Endothelial cell of umbilical vein (primary cell): Measurements from ENCODE around the gene KRCC1. TPM values are rescaled to one million over a fixed set of nuclear protein-coding genes. Genes with fewer than 3 reads are reported as not detected.

Source experiments
- BruUV-seq: library from RNA; stranded (reverse); fragments of 400-500 nt; replicated peaks from 2 replicates; lab custom pipeline; 2021; lab: Mats Ljungman, UMichigan
- CTCF ChIA-PET: fragments of 300-600, 350-600 bp; sonication (Branson Sonifier 250); formaldehyde crosslinking; loops from one replicate; lab custom pipeline; 2021; ENCODE audit warnings: antibody characterized with exemption, inconsistent platforms; lab: Charles Lee
- POLR2A ChIA-PET: fragments of 300-600, 350-600 bp; sonication (Branson Sonifier 250); formaldehyde crosslinking; loops from one replicate; lab custom pipeline; 2021; ENCODE audit warnings: antibody characterized with exemption, inconsistent platforms; lab: Charles Lee
- DNase-seq: peaks from one replicate; pipeline ENCODE4 v3.0.0-alpha.2; 2011; ENCODE audit warnings: low read depth, low spot score
- FAIRE-seq: peaks from 2 replicates; lab custom pipeline; 2011; peaks lifted over from hg19 to GRCh38; lab: Jason Lieb, UNC
- H2AFZ ChIP-seq: 2 replicates; pipeline ENCODE4 v1.6.0; 2012; ENCODE audit warnings: low read depth, low read length, control low read depth, inconsistent platforms
- H3K27ac ChIP-seq: 2 replicates; pipeline ENCODE4 v1.5.1; 2011; ENCODE audit warnings: low read depth, mild to moderate bottlenecking, control low read depth, low read length, moderate library complexity; ENCODE audit not compliant: insufficient read depth
- H3K27me3 ChIP-seq, 2 experiments: 2 replicates each; pipeline versions ENCODE4 v1.6.0 to v1.6.1; 2011; ENCODE audit warnings: low read length in 2 of 2, mixed read lengths in 1 of 2; ENCODE audit not compliant: control insufficient read depth in 2 of 2, insufficient read depth in 2 of 2
- H3K36me3 ChIP-seq, 2 experiments: 2 replicates in 1 of 2; 3 replicates in 1 of 2; pipeline ENCODE4 v1.5.1; 2011; ENCODE audit warnings: low read length in 2 of 2, mild to moderate bottlenecking in 1 of 2, moderate library complexity in 1 of 2; ENCODE audit not compliant: control insufficient read depth in 2 of 2, insufficient read depth in 2 of 2; ENCODE audit errors: extremely low read depth in 1 of 2
- H3K4me1 ChIP-seq: 3 replicates; pipeline ENCODE4 v1.5.1; 2011; ENCODE audit warnings: mild to moderate bottlenecking, low read length; ENCODE audit not compliant: control insufficient read depth, insufficient read depth; ENCODE audit errors: extremely low read depth
- H3K4me2 ChIP-seq: 2 replicates; pipeline ENCODE4 v1.6.1; 2011; ENCODE audit warnings: low read length, control low read depth, mixed read lengths; ENCODE audit not compliant: insufficient read depth
- H3K4me3 ChIP-seq, 3 experiments: fragments of 200-600 bp in 1 of 3; sonication (generic), shearing (Covaris generic) in 1 of 3; replicated peaks in 1 of 3; 2 replicates each; pipeline ENCODE4 v1.5.1; 2011 to 2016; ENCODE audit warnings: control low read depth in 3 of 3, low read length in 3 of 3, mild to moderate bottlenecking in 2 of 3, inconsistent platforms in 1 of 3, low read depth in 1 of 3, moderate library complexity in 1 of 3; ENCODE audit not compliant: insufficient read depth in 1 of 3
- H3K79me2 ChIP-seq: 2 replicates; pipeline ENCODE4 v1.6.0; 2012; ENCODE audit warnings: low read length, inconsistent platforms; ENCODE audit not compliant: control insufficient read depth, insufficient read depth
- H3K9ac ChIP-seq: replicated peaks from 2 replicates; pipeline ENCODE3; 2011; ENCODE audit warnings: low read length, control low read depth; ENCODE audit not compliant: insufficient read depth; ENCODE audit errors: extremely low read depth
- H3K9me1 ChIP-seq: replicated peaks from 3 replicates; pipeline ENCODE4 v1.6.0; 2011; ENCODE audit warnings: mild to moderate bottlenecking, low read length; ENCODE audit not compliant: control insufficient read depth, insufficient read depth; ENCODE audit errors: extremely low read depth
- H3K9me3 ChIP-seq: replicated peaks from 2 replicates; pipeline ENCODE4 v1.5.1; 2012; ENCODE audit warnings: low read length, inconsistent platforms; ENCODE audit not compliant: control insufficient read depth, insufficient read depth
- H4K20me1 ChIP-seq: replicated peaks from 2 replicates; pipeline ENCODE3; 2011; ENCODE audit warnings: mild to moderate bottlenecking, low read length; ENCODE audit not compliant: control insufficient read depth, insufficient read depth; ENCODE audit errors: extremely low read depth
- CTCF ChIP-seq, 2 donors: IDR thresholded peaks; 1 replicate in 1 of 2; 2 replicates in 1 of 2; pipeline ENCODE4 v1.5.1; 2011; ENCODE audit warnings: low read length in 2 of 2, mild to moderate bottlenecking in 2 of 2, moderate library complexity in 2 of 2, control low read depth in 1 of 2, inconsistent platforms in 1 of 2, low read depth in 1 of 2; ENCODE audit not compliant: insufficient read depth in 1 of 2; ENCODE audit errors: extremely low read depth in 1 of 2
- EZH2 ChIP-seq: IDR thresholded peaks from 2 replicates; pipeline ENCODE4 v1.6.1; 2012; ENCODE audit warnings: borderline replicate concordance, low read depth, mild to moderate bottlenecking, moderate library complexity, low read length, inconsistent platforms; ENCODE audit not compliant: severe bottlenecking
- FOS ChIP-seq: IDR thresholded peaks from 2 replicates; pipeline ENCODE4 v1.6.1; 2011; ENCODE audit warnings: mild to moderate bottlenecking, low read length, moderate library complexity, borderline replicate concordance; ENCODE audit not compliant: insufficient read depth
- GATA2 ChIP-seq: IDR thresholded peaks from 2 replicates; pipeline ENCODE4 v1.7.0; 2011; ENCODE audit warnings: low read depth, mild to moderate bottlenecking, moderate library complexity, mixed read lengths, low read length; ENCODE audit not compliant: insufficient read length, insufficient read depth
- JUN ChIP-seq: IDR thresholded peaks from 2 replicates; pipeline ENCODE4 v1.6.1; 2011; ENCODE audit warnings: borderline replicate concordance, low read depth; ENCODE audit not compliant: insufficient read length, insufficient read depth
- MAX ChIP-seq: IDR thresholded peaks from 2 replicates; pipeline ENCODE4 v1.6.1; 2011; ENCODE audit not compliant: insufficient read depth, insufficient read length
- MYC ChIP-seq: IDR thresholded peaks from one replicate; pipeline ENCODE4 v1.6.1; 2011; ENCODE audit warnings: mild to moderate bottlenecking, low read depth, low read length
- POLR2A ChIP-seq: IDR thresholded peaks from 2 replicates; pipeline ENCODE4 v1.6.1; 2012; ENCODE audit warnings: low read depth, mild to moderate bottlenecking, control low read depth, low read length
- POLR2AphosphoS5 ChIP-seq: IDR thresholded peaks from 2 replicates; pipeline ENCODE4 v1.6.1; 2012; ENCODE audit warnings: low read depth, mild to moderate bottlenecking, control low read depth, low read length, moderate library complexity; ENCODE audit not compliant: insufficient read depth
- dilution Hi-C: fragments of 300-500 bp; cut with MboI; formaldehyde crosslinking; loops from one replicate; pipeline ENCODE4 v1.15.0; 2019; ENCODE audit warnings: low sequenced_read_pairs; ENCODE audit not compliant: extremely low pct_ligation_motif_present
- intact Hi-C: fragments of 100-400 bp; cut with micrococcal nuclease; formaldehyde crosslinking; loops from one replicate; pipeline ENCODE4 v1.10.0; 2022
- polyA plus RNA-seq, 4 experiments: library from polyadenylated mRNA; depleted of rRNA in 3 of 4; stranded (reverse) in 3 of 4; unstranded in 1 of 4; fragments of >200 nt; gene quantifications; 2 replicates each; pipeline versions ENCODE4 v1.2.1 to v1.2.3, GENCODE V29; 2011 to 2012; ENCODE audit warnings: missing spikeins in 1 of 4
- total RNA-seq: library from RNA; stranded (reverse); gene quantifications from 2 replicates; pipeline ENCODE4 v1.2.3, GENCODE V29; 2021

Gene KRCC1
- total and polyA plus RNA-seq, 2 donors (not counting 3 experiments of a cell fraction or from before 2014, with no cell fraction given), result 7.4 to 15.0 TPM

GRCh38 chr2:88011011-88011410 is 44.6 kb downstream of the KRCC1 start:
- no peaks in the 10 kb centered on the region for H4K20me1 ChIP-seq
- no peak overlapping the region for H3K9ac ChIP-seq
- no peaks in the 10 kb centered on the region for H3K36me3 ChIP-seq
- ChIA-PET POLR2A (no interaction called here), CTCF (interaction anchor here (1.0 to 1.8 kb wide), 4 partner anchors 9 to 148 kb away, joined by 3 to 8 read pairs (median 5); no protein-coding TSS in a partner anchor)
- no peak overlapping the region for H3K4me3 ChIP-seq
- H3K79me2 ChIP-seq, result no peaks in the 10 kb centered on the region
- H3K9me3 ChIP-seq, result no peaks in the 10 kb centered on the region
- no peak overlapping the region for H3K4me2 ChIP-seq
- BruUV-seq, result no TSS peak
- dilution Hi-C loops (no loop called here), intact Hi-C loops (no loop called here)
- no peaks in the 10 kb centered on the region for H3K9me1 ChIP-seq
- FAIRE-seq (no peak), DNase-seq (no peak)
- H3K27ac ChIP-seq, result no peak overlapping the region
- no peaks in the 10 kb centered on the region for H3K4me1 ChIP-seq
- H2AFZ ChIP-seq, result no peak overlapping the region
- peaks cover 0 to 4% of the 10 kb centered on the region in 2 experiments for H3K27me3 ChIP-seq
- no peak for TF ChIP-seq EZH2
- TF ChIP-seq MYC, result no peak
- TF ChIP-seq MAX, result no peak
- TF ChIP-seq CTCF (IDR thresholded peaks at IDR 0.05; ENCODE audit: extremely low read depth in 1 of 2, insufficient read depth in 1 of 2, low read depth in 1 of 2, low read length in 2 of 2), result no peak
- TF ChIP-seq GATA2, result no peak
- TF ChIP-seq POLR2A, result no peak
- TF ChIP-seq FOS, result no peak
- no peak for TF ChIP-seq POLR2AphosphoS5
- no peak for TF ChIP-seq JUN
